ENCODE results near the gene CCDC171.

GRCh38 chr9:15755660-15756059 lies 202.8 kb downstream of the CCDC171 start:
- TF ChIP-seq POLR2A (IDR thresholded peaks at IDR 0.05) (no peak), CTCF (IDR thresholded peaks at IDR 0.05) (no peak), POLR2AphosphoS5 (IDR thresholded peaks at IDR 0.05) (no peak)
